Measurements from ENCODE around the gene BLOC1S4.

The BLOC1S4 gene

GRCh38 chr4:6727943-6728250, 11.9 kb downstream of the BLOC1S4 start:
- no peak overlapping the region for H3K4me3 ChIP-seq (ENCODE audit: low read length)
- TF ChIP-seq CTCF (conservative IDR thresholded peaks at IDR 0.05; ENCODE audit: low read depth, low read length): no peak
- DNase-seq (ENCODE audit: low read depth): no peak

GRCh38 chr4:6728320-6729029, 12.5 kb downstream of the BLOC1S4 start:
- no peak for DNase-seq (ENCODE audit: low read depth)
- TF ChIP-seq CTCF (conservative IDR thresholded peaks at IDR 0.05; ENCODE audit: low read depth, low read length): no peak
- no peak overlapping the region for H3K4me3 ChIP-seq (ENCODE audit: low read length)

GRCh38 chr4:6730603-6731317, 14.8 kb downstream of the BLOC1S4 start:
- no peak for DNase-seq (ENCODE audit: low read depth)
- no peak for TF ChIP-seq CTCF (conservative IDR thresholded peaks at IDR 0.05; ENCODE audit: low read depth, low read length)
- no peak overlapping the region for H3K4me3 ChIP-seq (ENCODE audit: low read length)

GRCh38 chr4:6731318-6731675, 15.3 kb downstream of the BLOC1S4 start:
- no peak overlapping the region for H3K4me3 ChIP-seq (ENCODE audit: low read length)
- TF ChIP-seq CTCF (conservative IDR thresholded peaks at IDR 0.05; ENCODE audit: low read depth, low read length): no peak
- DNase-seq (ENCODE audit: low read depth): no peak

GRCh38 chr4:6731780-6732179, 15.8 kb downstream of the BLOC1S4 start:
- no peak for TF ChIP-seq CTCF (conservative IDR thresholded peaks at IDR 0.05; ENCODE audit: low read depth, low read length)
- no peak overlapping the region for H3K4me3 ChIP-seq (ENCODE audit: low read length)
- DNase-seq (ENCODE audit: low read depth): no peak

GRCh38 chr4:6732441-6733357, 16.7 kb downstream of the BLOC1S4 start:
- TF ChIP-seq CTCF (conservative IDR thresholded peaks at IDR 0.05; ENCODE audit: low read depth, low read length): no peak
- peak; percentile 62 for DNase-seq (ENCODE audit: low read depth)

More at GRCh38 chr4:6732441-6733357, 16.7 kb downstream of the BLOC1S4 start:
- H3K4me3 ChIP-seq (ENCODE audit: low read length): no peak overlapping the region

All from retinal pigment epithelial cell (primary cell).